ENCODE measurements around the gene PUS1. TPM values are rescaled to one million over a fixed set of nuclear protein-coding genes. Genes with fewer than 3 reads are reported as not detected.

PUS1 gene
- total RNA-seq, 4 donors from 2014 or later, result 14.7 to 23.3 (median 19.5) TPM

GRCh38 chr12:131913666-131914065 is 15.4 kb upstream of the PUS1 start:
- Histone ChIP-seq H3K4me3 (no peak overlapping the region), H3K36me3 (peaks cover 67 to 100% (median 95%) of the 10 kb centered on the region in 4 donors), H3K27ac (replicated peaks in 1 of 4) (no peak overlapping the region), H3K9me3 (no peaks in the 10 kb centered on the region), H3K27me3 (no peaks in the 10 kb centered on the region), H3K4me1 (peaks cover 16 to 22% (median 19%) of the 10 kb centered on the region in 4 donors)
- TF ChIP-seq, protein P1, sequence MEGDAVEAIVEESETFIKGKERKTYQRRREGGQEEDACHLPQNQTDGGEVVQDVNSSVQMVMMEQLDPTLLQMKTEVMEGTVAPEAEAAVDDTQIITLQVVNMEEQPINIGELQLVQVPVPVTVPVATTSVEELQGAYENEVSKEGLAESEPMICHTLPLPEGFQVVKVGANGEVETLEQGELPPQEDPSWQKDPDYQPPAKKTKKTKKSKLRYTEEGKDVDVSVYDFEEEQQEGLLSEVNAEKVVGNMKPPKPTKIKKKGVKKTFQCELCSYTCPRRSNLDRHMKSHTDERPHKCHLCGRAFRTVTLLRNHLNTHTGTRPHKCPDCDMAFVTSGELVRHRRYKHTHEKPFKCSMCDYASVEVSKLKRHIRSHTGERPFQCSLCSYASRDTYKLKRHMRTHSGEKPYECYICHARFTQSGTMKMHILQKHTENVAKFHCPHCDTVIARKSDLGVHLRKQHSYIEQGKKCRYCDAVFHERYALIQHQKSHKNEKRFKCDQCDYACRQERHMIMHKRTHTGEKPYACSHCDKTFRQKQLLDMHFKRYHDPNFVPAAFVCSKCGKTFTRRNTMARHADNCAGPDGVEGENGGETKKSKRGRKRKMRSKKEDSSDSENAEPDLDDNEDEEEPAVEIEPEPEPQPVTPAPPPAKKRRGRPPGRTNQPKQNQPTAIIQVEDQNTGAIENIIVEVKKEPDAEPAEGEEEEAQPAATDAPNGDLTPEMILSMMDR (IDR thresholded peaks at IDR 0.05), result no peak
- TF ChIP-seq EP300 (IDR thresholded peaks at IDR 0.05) (no peak), POLR2AphosphoS5 (IDR thresholded peaks at IDR 0.05) (no peak), POLR2A (IDR thresholded peaks at IDR 0.05; ENCODE audit: low read depth) (no peak)
- WGBS, result 95% methylated on average over 4 of the region's 8 CpGs
- intact Hi-C loops (cut with DNase I), result no loop called here
- DNase-seq (ENCODE audit: extremely low spot score), result no peak

- intact Hi-C loops (cut with DNase I), result no loop called here
- no peak overlapping the region for H3K4me3 ChIP-seq
- no peaks in the 10 kb centered on the region for H3K9me3 ChIP-seq
- no peak for TF ChIP-seq EP300 (IDR thresholded peaks at IDR 0.05)
- TF ChIP-seq POLR2AphosphoS5 (IDR thresholded peaks at IDR 0.05), result no peak
- TF ChIP-seq POLR2A (IDR thresholded peaks at IDR 0.05; ENCODE audit: low read depth), result no peak
- TF ChIP-seq, protein P1 (IDR thresholded peaks at IDR 0.05), result no peak
- WGBS, result 100% methylated on average over 5 of the region's 14 CpGs
- peaks cover 64 to 99% (median 94%) of the 10 kb centered on the region in 4 donors for H3K36me3 ChIP-seq
- peaks cover 16 to 22% (median 19%) of the 10 kb centered on the region in 4 donors for H3K4me1 ChIP-seq
- H3K27ac ChIP-seq (replicated peaks in 1 of 4), result no peak overlapping the region
- no peaks in the 10 kb centered on the region for H3K27me3 ChIP-seq
- DNase-seq (ENCODE audit: extremely low spot score), result no peak
Observed at GRCh38 chr12:131914179-131914702, 14.8 kb upstream of the PUS1 start.

DNA sequence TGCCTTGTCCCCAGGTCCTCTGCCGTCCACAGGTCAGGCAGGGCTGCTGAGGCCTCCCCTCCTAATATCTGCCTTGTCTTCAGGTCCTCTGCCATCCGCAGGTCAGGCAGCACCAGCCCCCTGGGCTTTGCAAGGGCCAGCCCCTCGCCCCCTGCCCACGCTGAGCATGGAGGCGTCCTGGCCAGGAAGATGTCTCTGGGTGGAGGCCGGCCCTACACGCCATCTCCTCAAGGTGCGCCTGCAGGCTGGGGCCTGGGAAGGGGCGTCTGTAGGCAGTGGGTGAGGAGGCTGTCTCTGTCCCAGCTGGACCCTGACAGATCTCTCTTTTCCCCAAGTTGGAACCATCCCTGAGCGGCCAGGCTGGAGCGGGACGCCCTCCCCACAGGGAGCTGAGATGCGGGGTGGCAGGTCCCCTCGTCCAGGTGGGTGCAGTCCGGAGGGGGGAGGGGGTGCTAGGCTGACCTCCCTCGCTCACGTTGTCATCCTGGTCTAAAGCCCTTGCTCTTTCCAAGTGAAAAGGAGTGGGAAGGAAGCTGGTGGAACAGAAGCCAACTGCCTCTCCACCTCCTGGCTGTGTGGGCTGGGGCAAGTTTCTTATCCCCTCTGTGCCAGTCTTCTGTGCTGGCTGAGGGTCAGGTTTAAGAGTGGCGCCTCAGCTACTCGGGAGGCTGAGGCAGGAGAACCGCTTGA is 13.9 kb upstream of the PUS1 start:
- Histone ChIP-seq H3K27ac (replicated peaks in 1 of 4) (no peak overlapping the region), H3K36me3 (peaks cover 63 to 99% (median 94%) of the 10 kb centered on the region in 4 donors), H3K9me3 (no peaks in the 10 kb centered on the region), H3K4me1 (peaks cover 16 to 22% (median 19%) of the 10 kb centered on the region in 4 donors), H3K27me3 (no peaks in the 10 kb centered on the region), H3K4me3 (no peak overlapping the region)
- intact Hi-C loops (cut with DNase I), result no loop called here
- DNase-seq (ENCODE audit: extremely low spot score), result no peak
- WGBS, result 91% methylated on average over 6 of the region's 20 CpGs
- no peak for TF ChIP-seq EP300 (IDR thresholded peaks at IDR 0.05)
- no peak for TF ChIP-seq POLR2A (IDR thresholded peaks at IDR 0.05; ENCODE audit: low read depth)
- no peak for TF ChIP-seq POLR2AphosphoS5 (IDR thresholded peaks at IDR 0.05)
- TF ChIP-seq, protein P1 (IDR thresholded peaks at IDR 0.05), result no peak

- 87% methylated on average over 13 of the region's 21 CpGs for WGBS
- TF ChIP-seq EP300 (IDR thresholded peaks at IDR 0.05), result no peak
- TF ChIP-seq POLR2A (IDR thresholded peaks at IDR 0.05; ENCODE audit: low read depth), result no peak
- no peak for TF ChIP-seq POLR2AphosphoS5 (IDR thresholded peaks at IDR 0.05)
- TF ChIP-seq, protein P1 (IDR thresholded peaks at IDR 0.05), result no peak
- H3K4me1 ChIP-seq, result peaks cover 16 to 22% (median 19%) of the 10 kb centered on the region in 4 donors
- no peaks in the 10 kb centered on the region for H3K9me3 ChIP-seq
- H3K27me3 ChIP-seq, result no peaks in the 10 kb centered on the region
- H3K4me3 ChIP-seq, result no peak overlapping the region
- peaks cover 62 to 99% (median 94%) of the 10 kb centered on the region in 4 donors for H3K36me3 ChIP-seq
- no peak overlapping the region for H3K27ac ChIP-seq (replicated peaks in 1 of 4)
- DNase-seq (ENCODE audit: extremely low spot score), result no peak
- intact Hi-C loops (cut with DNase I), result no loop called here
Observed at GRCh38 chr12:131915823-131916222, 13.3 kb upstream of the PUS1 start.

All from esophagus muscularis mucosa (tissue), 4 donors.